ENCODE results near the gene ATXN2.

DNA sequence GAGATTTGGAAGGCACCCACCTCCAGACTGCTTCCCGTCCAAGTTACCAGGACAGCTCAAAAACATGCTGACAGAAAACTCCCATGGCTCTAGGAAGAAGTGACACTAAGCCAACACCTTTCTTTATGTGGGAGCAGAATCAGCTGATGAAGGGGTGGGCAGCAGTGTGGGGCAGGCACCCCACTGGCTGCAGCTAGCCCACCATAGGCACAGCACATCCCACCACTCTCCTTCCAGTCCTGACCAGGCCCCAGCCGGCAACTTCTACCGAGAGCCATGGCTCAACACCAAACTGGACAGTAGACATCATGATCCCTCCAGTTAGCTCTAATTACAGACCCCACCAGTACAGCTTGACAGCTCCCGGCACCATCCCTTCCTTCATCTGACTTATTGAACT is 148.4 kb downstream of the ATXN2 start:
- TF ChIP-seq, protein P1, sequence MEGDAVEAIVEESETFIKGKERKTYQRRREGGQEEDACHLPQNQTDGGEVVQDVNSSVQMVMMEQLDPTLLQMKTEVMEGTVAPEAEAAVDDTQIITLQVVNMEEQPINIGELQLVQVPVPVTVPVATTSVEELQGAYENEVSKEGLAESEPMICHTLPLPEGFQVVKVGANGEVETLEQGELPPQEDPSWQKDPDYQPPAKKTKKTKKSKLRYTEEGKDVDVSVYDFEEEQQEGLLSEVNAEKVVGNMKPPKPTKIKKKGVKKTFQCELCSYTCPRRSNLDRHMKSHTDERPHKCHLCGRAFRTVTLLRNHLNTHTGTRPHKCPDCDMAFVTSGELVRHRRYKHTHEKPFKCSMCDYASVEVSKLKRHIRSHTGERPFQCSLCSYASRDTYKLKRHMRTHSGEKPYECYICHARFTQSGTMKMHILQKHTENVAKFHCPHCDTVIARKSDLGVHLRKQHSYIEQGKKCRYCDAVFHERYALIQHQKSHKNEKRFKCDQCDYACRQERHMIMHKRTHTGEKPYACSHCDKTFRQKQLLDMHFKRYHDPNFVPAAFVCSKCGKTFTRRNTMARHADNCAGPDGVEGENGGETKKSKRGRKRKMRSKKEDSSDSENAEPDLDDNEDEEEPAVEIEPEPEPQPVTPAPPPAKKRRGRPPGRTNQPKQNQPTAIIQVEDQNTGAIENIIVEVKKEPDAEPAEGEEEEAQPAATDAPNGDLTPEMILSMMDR (IDR thresholded peaks at IDR 0.05): no peak
- no peak for TF ChIP-seq POLR2A (IDR thresholded peaks at IDR 0.05)

Measured in breast epithelium (tissue), 3 donors.